ENCODE results near the gene AJM1. TPM values are rescaled to one million over a fixed set of nuclear protein-coding genes. Genes with fewer than 3 reads are reported as not detected.

AJM1 gene
- total RNA-seq, 2 experiments from 2014 or later: 3.8 to 4.2 TPM

DNA sequence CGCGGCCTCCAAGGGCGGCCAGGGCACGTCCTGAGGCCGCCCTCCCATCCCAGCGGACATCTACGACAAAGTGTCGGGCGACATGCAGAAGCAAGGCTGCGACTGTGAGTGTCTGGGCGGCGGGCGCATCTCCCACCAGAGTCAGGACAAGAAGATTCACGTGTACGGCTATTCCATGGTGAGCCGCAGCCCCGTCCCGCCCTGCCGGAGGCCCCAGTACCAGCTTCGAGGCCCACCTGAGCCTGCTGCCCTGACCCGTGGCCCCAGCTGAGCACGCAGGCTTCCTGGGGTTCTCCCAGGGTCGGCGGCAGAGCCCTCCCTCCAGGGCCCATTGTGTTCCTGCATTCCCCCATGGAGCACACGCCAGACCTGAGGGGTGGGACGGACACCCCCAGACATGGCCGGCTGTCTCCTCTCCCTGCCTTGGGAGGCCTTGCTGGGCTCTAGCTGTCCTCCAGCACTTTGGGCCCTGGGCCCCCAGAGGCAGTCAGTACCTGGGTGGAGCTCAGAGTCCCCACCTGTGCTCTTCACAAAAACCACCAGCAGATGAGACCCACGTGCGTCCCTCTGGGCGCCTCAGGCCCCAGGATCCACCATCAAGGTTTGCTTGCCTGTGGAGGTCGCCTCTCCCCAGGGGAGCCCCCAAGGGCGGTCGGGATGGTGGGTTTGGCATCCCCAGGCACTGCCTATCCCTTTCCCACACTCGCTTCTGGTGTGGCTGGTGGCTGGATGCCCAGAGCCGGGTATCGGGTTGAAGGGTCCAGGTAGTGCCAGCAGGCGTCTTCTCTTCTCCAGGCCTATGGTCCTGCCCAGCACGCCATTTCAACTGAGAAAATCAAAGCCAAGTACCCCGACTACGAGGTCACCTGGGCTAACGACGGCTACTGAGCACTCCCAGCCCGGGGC, 7.9 kb downstream of the AJM1 start:
- intact Hi-C loops (cut with micrococcal nuclease): loop anchor here (1.0 to 5.0 kb wide), 4 partner anchors 36 to 367 kb away; partner anchors contain the start of genes MAN1B1, SEC16A and TRAF2
- peaks cover 15% of the 10 kb centered on the region for H3K27me3 Mint-ChIP-seq
- no peak for DNase-seq
- peak overlapping the region; percentile 51 for H3K27ac Mint-ChIP-seq
- peak overlapping the region; percentile 85 for H3K4me3 Mint-ChIP-seq
- ChIA-PET POLR2A (no interaction called here), CTCF (no interaction called here)
- peaks cover 11% of the 10 kb centered on the region for H3K36me3 Mint-ChIP-seq
- H3K9me3 Mint-ChIP-seq: no peaks in the 10 kb centered on the region
- peaks cover 19% of the 10 kb centered on the region for H3K4me1 Mint-ChIP-seq (ENCODE audit: low read depth)

DNA sequence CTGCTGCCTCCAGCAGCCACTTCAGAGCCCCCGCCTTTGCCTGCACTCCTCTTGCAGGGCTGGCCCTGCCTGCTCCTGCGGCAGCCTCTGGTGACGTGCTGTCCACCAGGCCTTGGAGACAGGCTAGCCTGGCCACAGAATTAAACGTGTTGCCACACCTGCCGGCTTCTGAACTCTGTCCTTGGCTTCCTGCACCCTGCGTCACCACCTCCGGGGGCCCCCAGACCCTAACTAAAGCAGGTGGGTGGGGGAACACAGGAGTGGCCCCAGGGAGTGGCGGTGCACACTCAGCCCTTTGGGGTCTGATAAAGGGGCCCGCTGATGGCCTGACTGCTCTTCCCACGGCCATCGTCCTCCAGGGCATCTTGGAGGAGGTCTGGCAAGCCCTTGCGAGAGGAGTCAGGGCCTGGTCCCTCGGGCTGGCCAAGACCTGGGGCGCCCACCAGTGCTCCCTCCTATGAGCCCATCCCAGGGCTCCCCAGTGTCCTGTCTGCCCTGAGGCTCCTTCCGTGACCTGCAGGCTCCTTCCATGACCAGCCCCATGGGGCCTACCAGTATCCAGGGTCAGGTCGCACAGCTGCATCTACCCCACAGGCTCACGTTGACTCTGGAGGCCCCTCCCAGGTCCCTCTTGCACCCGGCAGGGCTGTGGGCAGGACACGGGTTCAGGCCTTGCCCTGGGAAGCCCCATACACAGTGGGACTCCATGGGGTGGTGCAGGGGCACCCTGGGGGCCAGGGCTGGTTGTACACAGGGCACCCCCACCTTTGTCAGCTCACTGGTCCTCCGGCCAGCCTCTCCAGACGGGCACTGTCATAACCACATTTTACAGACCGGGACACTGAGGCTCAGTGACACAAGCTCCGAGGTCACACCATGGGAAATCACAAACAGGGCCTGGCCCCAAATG, 8.8 kb downstream of the AJM1 start:
- ChIA-PET POLR2A (interaction anchor here (1.2 kb wide), 1 partner anchor 10 kb away, joined by 3 read pairs; no protein-coding TSS in a partner anchor), CTCF (no interaction called here)
- no peak for DNase-seq
- Mint-ChIP-seq H3K27me3 (peaks cover 12% of the 10 kb centered on the region), H3K4me1 (ENCODE audit: low read depth) (peaks cover 19% of the 10 kb centered on the region), H3K4me3 (no peak overlapping the region), H3K36me3 (peaks cover 11% of the 10 kb centered on the region), H3K27ac (no peak overlapping the region), H3K9me3 (no peaks in the 10 kb centered on the region)
- intact Hi-C loops (cut with micrococcal nuclease): no loop called here

DNA sequence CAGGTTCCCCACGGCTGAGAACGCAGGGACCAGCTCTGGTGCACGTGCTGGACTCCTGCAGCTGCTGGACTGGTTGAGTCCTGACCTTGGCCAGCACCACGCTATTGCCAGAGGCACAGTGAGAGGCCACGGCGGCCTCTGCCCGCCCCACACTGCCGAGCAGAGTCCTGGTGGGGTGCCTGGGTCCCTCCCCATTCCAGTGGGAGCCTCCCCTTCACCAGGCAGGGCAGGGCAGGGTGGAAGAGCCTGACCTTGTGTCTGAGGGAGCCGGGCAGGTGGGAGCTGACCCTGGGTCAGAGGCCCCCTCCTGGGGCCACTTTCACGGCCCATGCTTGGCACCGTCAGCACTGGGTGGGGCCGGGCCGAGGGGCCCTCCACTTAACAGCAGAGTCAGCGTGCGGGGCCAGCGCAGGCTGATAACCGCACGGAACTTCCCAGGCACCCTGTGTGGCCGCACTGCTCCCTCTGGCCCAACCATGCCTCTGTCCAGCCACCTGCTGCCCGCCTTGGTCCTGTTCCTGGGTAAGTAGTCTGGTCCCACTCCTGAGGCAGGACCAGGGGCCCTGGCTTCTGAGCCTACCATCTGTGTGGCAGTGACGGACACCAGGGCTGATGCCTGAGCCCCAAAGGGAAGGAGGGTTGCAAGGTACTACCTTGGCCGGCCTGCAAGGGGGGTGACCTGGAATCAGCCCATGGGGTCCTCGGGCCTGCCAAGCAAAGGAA, 9.8 kb downstream of the AJM1 start, which contains the start of gene MAMDC4:
MAMDC4 (plus strand) TSS at position 406 of the 723 bp plus-strand sequence; CDS start at position 477, 71 bp downstream.
- Mint-ChIP-seq H3K4me3 (no peak within 1 kb of the TSS), H3K27ac (no peak within 1 kb of the TSS), H3K27me3 (peaks cover 6% of the 10 kb centered on the region), H3K9me3 (no peaks in the 10 kb centered on the region), H3K4me1 (ENCODE audit: low read depth) (peaks cover 13% of the 10 kb centered on the region), H3K36me3 (peaks cover 11% of the 10 kb centered on the region)
- DNase-seq: no peak
- POLR2A ChIA-PET: interaction anchor here (1.2 kb wide), 1 partner anchor 9 kb away, joined by 3 read pairs; no protein-coding TSS in a partner anchor
- CTCF ChIA-PET: no interaction called here
- intact Hi-C loops (cut with micrococcal nuclease): no loop called here

DNA sequence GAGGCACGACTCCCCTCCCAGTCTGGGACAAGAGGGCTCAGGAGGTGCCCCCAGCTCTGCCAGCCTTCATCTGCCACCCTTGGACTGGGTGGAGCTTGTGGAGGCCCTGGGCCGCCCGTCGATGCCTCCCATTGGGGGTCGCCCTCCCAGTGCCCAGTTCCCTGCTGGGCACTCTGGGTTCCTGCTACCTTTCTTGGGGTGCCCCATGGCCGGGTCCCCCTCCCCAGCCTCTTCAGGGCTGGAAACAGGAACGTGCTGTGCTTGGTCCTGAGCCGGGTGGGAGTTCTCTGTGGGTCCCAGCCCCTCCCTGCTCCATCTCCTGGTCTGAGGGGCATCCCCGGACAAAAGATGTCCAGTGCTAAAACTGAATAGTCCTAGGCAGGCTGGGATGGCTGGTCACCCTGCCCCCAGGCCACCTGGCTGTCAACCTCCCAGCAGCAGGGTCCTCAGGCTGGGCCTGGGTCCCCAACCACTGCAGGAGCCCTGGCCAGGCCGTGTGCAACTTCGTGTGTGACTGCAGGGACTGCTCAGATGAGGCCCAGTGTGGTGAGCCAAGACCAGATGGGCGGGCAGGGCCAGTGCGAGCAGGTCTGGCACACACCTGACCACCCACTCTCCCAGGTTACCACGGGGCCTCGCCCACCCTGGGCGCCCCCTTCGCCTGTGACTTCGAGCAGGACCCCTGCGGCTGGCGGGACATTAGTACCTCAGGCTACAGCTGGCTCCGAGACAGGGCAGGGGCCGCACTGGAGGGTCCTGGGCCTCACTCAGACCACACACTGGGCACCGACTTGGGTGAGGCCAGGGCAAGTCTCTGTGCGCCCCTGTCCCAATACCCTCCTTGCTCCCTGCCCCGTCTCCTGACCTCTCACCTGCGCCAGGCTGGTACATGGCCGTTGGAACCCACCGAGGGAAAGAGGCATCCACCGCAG, 10.7 kb downstream of the AJM1 start:
- H3K36me3 Mint-ChIP-seq: peaks cover 7% of the 10 kb centered on the region
- peaks cover 8% of the 10 kb centered on the region for H3K4me1 Mint-ChIP-seq (ENCODE audit: low read depth)
- no peak overlapping the region for H3K4me3 Mint-ChIP-seq
- H3K27me3 Mint-ChIP-seq: peaks cover 1% of the 10 kb centered on the region
- ChIA-PET CTCF (no interaction called here), POLR2A (interaction anchor here (1.2 to 1.3 kb wide), 2 partner anchors 9 to 10 kb away, joined by 3 read pairs; no protein-coding TSS in a partner anchor)
- no peak overlapping the region for H3K27ac Mint-ChIP-seq
- intact Hi-C loops (cut with micrococcal nuclease): no loop called here
- no peaks in the 10 kb centered on the region for H3K9me3 Mint-ChIP-seq
- DNase-seq: no peak

DNA sequence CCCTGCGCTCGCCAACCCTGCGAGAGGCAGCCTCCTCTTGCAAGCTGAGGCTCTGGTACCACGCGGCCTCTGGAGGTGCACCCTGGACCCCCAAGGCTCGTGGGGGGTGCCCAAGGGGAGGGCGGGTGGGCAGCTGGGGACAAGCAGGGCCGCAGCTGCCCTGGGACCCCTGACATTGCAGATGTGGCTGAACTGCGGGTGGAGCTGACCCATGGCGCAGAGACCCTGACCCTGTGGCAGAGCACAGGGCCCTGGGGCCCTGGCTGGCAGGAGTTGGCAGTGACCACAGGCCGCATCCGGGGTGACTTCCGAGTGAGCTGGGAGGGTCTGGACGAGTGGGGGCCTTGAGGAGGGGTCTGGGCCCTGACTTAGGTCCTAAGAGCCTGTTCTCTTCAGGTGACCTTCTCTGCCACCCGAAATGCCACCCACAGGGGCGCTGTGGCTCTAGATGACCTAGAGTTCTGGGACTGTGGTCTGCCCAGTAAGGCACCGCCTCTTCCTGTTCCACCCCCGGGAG, 11.4 kb downstream of the AJM1 start:
- H3K4me3 Mint-ChIP-seq: no peak overlapping the region
- H3K27ac Mint-ChIP-seq: no peak overlapping the region
- intact Hi-C loops (cut with micrococcal nuclease): no loop called here
- POLR2A ChIA-PET: interaction anchor here (1.3 kb wide), 1 partner anchor 9 kb away, joined by 3 read pairs; no protein-coding TSS in a partner anchor
- peaks cover 6% of the 10 kb centered on the region for H3K36me3 Mint-ChIP-seq
- CTCF ChIA-PET: no interaction called here
- H3K27me3 Mint-ChIP-seq: no peaks in the 10 kb centered on the region
- H3K9me3 Mint-ChIP-seq: no peaks in the 10 kb centered on the region
- DNase-seq: no peak
- peaks cover 7% of the 10 kb centered on the region for H3K4me1 Mint-ChIP-seq (ENCODE audit: low read depth)

DNA sequence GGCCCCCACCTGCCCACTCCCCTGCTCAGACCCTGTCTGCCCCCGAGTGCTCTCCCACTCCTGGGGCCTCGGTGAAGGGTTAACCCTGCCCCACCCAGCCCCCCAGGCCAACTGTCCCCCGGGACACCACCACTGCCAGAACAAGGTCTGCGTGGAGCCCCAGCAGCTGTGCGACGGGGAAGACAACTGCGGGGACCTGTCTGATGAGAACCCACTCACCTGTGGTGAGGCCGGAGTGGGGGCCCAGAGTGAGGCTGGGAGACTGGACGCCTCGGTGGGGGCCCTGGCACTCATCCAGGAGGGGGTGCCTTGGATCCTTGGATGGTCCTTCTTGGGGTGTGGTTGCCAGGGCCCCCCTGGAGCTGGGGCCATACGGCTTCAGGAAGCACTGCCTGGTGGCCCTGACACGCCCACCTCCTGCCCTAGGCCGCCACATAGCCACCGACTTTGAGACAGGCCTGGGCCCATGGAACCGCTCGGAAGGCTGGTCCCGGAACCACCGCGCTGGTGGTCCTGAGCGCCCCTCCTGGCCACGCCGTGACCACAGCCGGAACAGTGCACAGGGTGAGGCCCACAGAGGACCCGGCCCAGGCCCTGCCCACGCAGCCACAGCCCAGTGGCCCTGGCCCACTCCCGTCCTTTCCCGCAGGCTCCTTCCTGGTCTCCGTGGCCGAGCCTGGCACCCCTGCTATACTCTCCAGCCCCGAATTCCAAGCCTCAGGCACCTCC, 12.0 kb downstream of the AJM1 start:
- Mint-ChIP-seq H3K27ac (no peak overlapping the region), H3K9me3 (no peaks in the 10 kb centered on the region)
- CTCF ChIA-PET: no interaction called here

DNA sequence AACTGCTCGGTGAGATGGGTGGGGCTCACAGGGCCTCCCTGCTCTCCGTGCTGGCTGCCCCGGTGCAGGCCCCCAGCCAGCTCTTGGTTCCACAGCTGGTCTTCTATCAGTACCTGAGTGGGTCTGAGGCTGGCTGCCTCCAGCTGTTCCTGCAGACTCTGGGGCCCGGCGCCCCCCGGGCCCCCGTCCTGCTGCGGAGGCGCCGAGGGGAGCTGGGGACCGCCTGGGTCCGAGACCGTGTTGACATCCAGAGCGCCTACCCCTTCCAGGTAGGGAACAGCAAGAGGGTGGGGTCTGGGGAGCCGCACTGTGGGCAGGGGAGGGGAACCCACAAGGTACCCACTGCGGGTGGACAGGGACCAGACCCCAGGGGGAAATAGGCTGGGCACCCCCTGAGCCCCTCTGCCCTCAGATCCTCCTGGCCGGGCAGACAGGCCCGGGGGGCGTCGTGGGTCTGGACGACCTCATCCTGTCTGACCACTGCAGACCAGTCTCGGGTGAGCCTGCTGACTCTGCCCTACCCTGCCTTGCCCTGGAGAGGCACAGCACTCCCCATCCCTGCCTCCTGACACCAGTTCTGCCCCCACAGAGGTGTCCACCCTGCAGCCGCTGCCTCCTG, 12.7 kb downstream of the AJM1 start:
- no peak for DNase-seq
- ChIA-PET CTCF (no interaction called here), POLR2A (no interaction called here)
- Mint-ChIP-seq H3K9me3 (no peaks in the 10 kb centered on the region), H3K27me3 (no peaks in the 10 kb centered on the region), H3K4me1 (ENCODE audit: low read depth) (peaks cover 4% of the 10 kb centered on the region), H3K36me3 (peaks cover 2% of the 10 kb centered on the region), H3K4me3 (no peak overlapping the region), H3K27ac (no peak overlapping the region)
- intact Hi-C loops (cut with micrococcal nuclease): no loop called here

More for the DNA sequence above, 12.0 kb downstream of the AJM1 start:
- H3K4me1 Mint-ChIP-seq (ENCODE audit: low read depth): peaks cover 7% of the 10 kb centered on the region
- no peak overlapping the region for H3K4me3 Mint-ChIP-seq
- intact Hi-C loops (cut with micrococcal nuclease): no loop called here
- H3K27me3 Mint-ChIP-seq: no peaks in the 10 kb centered on the region
- DNase-seq: no peak
- POLR2A ChIA-PET: interaction anchor here (1.3 kb wide), 1 partner anchor 9 kb away, joined by 3 read pairs; no protein-coding TSS in a partner anchor
- peaks cover 3% of the 10 kb centered on the region for H3K36me3 Mint-ChIP-seq

DNA sequence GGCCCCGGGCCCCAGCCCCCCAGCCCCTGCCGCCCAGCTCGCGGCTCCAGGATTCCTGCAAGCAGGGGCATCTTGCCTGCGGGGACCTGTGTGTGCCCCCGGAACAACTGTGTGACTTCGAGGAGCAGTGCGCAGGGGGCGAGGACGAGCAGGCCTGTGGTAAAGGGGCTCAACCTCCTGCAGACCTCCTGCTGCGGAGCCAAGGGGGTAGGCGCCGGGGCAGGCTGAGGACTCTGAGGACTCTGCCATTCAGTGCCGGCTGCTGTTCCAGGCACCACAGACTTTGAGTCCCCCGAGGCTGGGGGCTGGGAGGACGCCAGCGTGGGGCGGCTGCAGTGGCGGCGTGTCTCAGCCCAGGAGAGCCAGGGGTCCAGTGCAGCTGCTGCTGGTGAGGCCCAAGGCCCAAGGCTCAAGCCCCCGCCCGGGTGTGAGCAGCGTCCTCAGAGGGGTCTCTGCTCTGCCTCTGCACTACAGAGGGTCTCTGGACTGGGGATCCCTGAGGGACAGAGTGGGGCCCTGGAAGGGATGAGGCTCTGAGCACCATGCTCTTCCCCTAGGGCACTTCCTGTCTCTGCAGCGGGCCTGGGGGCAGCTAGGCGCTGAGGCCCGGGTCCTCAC, 13.3 kb downstream of the AJM1 start:
- no peak overlapping the region for H3K27ac Mint-ChIP-seq
- POLR2A ChIA-PET: no interaction called here
- DNase-seq: no peak
- H3K27me3 Mint-ChIP-seq: no peaks in the 10 kb centered on the region
- peaks cover 2% of the 10 kb centered on the region for H3K36me3 Mint-ChIP-seq
- no peaks in the 10 kb centered on the region for H3K9me3 Mint-ChIP-seq
- intact Hi-C loops (cut with micrococcal nuclease): no loop called here
- no peak overlapping the region for H3K4me3 Mint-ChIP-seq
- H3K4me1 Mint-ChIP-seq (ENCODE audit: low read depth): no peaks in the 10 kb centered on the region
- CTCF ChIA-PET: no interaction called here

DNA sequence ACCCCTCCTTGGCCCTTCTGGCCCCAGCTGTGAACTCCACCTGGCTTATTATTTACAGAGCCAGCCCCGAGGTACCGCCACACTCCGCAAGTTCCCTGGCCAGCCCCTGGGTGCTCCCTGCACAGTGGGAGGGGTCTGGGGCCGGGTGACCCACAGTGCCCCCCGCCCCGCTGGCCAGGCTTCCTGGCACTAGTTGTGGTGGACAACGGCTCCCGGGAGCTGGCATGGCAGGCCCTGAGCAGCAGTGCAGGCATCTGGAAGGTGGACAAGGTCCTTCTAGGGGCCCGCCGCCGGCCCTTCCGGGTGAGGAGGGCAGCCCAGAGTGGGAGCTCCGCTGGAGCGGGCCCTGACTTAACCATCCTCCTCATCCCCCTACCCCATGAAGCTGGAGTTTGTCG, 13.8 kb downstream of the AJM1 start:
- Mint-ChIP-seq H3K36me3 (peaks cover 2% of the 10 kb centered on the region), H3K4me3 (no peak overlapping the region), H3K27ac (no peak overlapping the region), H3K9me3 (no peaks in the 10 kb centered on the region), H3K4me1 (ENCODE audit: low read depth) (no peaks in the 10 kb centered on the region), H3K27me3 (no peaks in the 10 kb centered on the region)
- no peak for DNase-seq
- intact Hi-C loops (cut with micrococcal nuclease): no loop called here
- POLR2A ChIA-PET: interaction anchor here (0.6 kb wide), 1 partner anchor 10 kb away, joined by 3 read pairs; the partner anchor contains the start of gene EDF1
- CTCF ChIA-PET: no interaction called here

Measured in activated CD4-positive, alpha-beta memory T cell treated with anti-CD3 and anti-CD28 coated beads for 36 hours (primary cell).